Activated naive CD4-positive, alpha-beta T cell treated with anti-CD3 and anti-CD28 coated beads, Interleukin-2, amount 50 U/mL, for 72 hours (primary cell): ENCODE data around the gene BCAT1. TPM values are rescaled to one million over a fixed set of nuclear protein-coding genes. Genes with fewer than 3 reads are reported as not detected.
"Not testable (repeated sequence)": the region's sequence is repeated elsewhere in the genome, so short reads cannot be mapped to it uniquely, and the experiment has no call there.

Experiments
- ATAC-seq, 2 donors: fragments of 150-1000 bp; cut with Tn5 transposase; 2 replicates each; pipeline ENCODE4 v1.10.0; 2021; ENCODE audit warnings: mild to moderate bottlenecking in 2 of 2, moderate library complexity in 2 of 2
- DNase-seq, 2 donors: peaks; one replicate each; pipeline ENCODE4 v3.0.0; 2021 to 2022; ENCODE audit warnings: low spot score in 2 of 2
- H3K27ac Mint-ChIP-seq, 2 donors: one replicate each; pipeline ENCODE4 v1.8.0; 2022; ENCODE audit warnings: mild to moderate bottlenecking in 2 of 2, mixed read lengths in 2 of 2
- H3K36me3 Mint-ChIP-seq, 2 donors: one replicate each; pipeline ENCODE4 v1.8.0; 2022; ENCODE audit warnings: mixed read lengths in 2 of 2
- H3K9me3 Mint-ChIP-seq, 2 donors: one replicate each; pipeline ENCODE4 v1.8.0; 2022; ENCODE audit warnings: mixed read lengths in 2 of 2
- total RNA-seq, 2 donors: library from RNA; stranded (reverse); gene quantifications; one replicate each; pipeline ENCODE4 v1.2.3, GENCODE V29; 2022

BCAT1 gene
- total RNA-seq, 2 donors from 2014 or later, result 6.3 to 42.8 TPM

DNA sequence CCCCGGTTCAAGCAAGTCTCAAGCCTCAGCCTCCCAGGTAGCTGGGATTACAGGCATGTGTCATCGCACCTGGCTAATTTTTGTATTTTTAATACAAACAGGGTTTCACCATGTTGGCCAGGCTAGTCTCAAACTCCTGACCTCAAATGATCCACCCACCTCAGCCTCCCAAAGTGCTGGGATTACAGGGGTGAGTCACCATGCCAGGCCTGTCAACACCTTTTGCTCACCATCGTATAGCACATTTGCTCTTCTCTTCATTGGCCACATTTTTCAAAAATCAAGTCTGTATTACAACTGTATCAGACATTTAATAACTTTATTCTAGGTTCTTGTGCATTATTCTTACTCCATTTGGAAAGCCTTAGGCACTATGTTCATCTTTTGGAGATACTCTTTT is 50.3 kb downstream of the BCAT1 start:
- DNase-seq (no peak), ATAC-seq (no peak)
- H3K27ac Mint-ChIP-seq, result no peak overlapping the region
- H3K36me3 Mint-ChIP-seq, result peaks cover 9 to 13% of the 10 kb centered on the region in 2 donors
- H3K9me3 Mint-ChIP-seq, result peaks cover 4 to 12% of the 10 kb centered on the region in 2 donors

DNA sequence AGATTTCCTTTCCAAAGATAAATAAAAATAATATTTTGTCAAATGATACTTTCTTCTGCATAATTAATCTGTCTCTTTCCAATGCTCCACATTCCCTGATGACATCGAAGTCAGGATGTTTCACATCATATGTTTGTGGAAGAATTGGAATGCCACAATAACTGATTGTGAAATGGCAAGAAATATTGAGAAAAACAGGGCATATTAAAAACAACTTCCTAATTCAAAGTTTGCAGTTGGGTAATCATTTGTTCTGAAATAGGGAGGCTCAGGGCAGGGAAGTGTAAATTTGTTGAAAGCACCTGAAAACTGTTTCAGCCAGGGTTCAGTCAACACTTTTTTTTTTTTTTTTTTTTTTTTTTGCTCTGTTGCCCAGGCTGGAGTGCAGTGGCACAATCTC is 50.7 kb downstream of the BCAT1 start:
- H3K9me3 Mint-ChIP-seq, result peaks cover 4 to 12% of the 10 kb centered on the region in 2 donors
- no peak overlapping the region for H3K27ac Mint-ChIP-seq
- DNase-seq (no peak), ATAC-seq (no peak)
- H3K36me3 Mint-ChIP-seq, result peaks cover 9 to 13% of the 10 kb centered on the region in 2 donors

DNA sequence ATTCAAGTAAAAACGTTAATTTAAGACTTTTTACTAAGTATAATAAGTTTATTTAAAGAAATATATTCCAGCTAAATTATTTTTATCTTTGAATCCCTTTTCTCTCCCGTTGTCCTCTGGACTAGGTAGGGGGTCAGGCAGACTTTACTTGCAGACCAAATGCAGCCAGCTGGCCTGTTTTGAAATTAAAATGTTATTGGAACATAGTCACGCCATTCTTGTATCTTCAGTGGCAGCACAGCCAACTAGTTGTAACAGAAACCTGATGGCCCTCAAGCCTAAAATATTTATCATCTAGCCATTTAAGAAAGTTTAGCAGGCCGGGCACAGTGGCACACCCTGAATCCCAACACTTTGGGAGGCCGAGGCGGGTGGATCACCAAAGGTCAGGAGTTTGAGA is 52.7 kb downstream of the BCAT1 start:
- Mint-ChIP-seq H3K36me3 (peaks cover 5 to 13% of the 10 kb centered on the region in 2 donors), H3K9me3 (peaks cover 4 to 12% of the 10 kb centered on the region in 2 donors), H3K27ac (no peak overlapping the region)
- DNase-seq (no peak), ATAC-seq (no peak)

DNA sequence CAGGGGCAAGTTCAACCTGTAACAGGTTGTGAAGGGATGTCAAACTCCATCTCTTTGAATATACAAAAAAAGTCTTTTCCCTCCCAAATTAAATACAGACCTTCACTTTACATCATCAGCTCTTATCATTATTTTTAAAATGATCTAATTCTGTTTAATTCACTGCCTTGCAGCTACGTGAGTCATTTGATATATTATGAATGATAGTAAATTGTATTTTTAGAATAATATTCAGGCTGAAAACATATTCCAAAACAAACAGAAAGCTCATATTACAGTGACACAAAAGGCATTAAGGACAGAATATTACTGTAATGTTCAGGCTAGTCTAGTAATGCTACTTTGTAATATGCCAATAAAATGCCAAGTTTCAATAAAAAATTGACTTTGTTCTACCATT is 53.3 kb downstream of the BCAT1 start:
- DNase-seq (no peak), ATAC-seq (no peak)
- no peak overlapping the region for H3K27ac Mint-ChIP-seq
- peaks cover 5 to 13% of the 10 kb centered on the region in 2 donors for H3K36me3 Mint-ChIP-seq
- peaks cover 4 to 12% of the 10 kb centered on the region in 2 donors for H3K9me3 Mint-ChIP-seq

DNA sequence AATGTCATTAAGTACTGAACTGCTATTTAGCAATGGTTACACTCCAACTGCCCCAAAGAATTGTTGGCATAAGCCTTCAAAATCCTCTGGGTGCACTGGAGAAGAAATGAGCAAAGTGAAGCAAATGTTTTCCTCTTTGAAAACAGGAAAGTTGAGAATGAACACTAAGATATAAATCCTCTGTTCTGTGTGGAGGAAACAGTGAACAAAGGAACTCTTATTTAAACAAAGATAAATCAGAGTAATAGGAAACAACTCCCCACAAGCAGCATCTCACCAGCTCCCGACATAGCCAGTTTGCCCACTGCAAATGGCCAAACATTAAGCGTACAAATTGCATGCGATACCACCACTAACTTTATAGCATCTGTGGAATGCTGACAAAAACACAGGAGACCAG is 54.0 kb downstream of the BCAT1 start:
- ATAC-seq, result no peak

DNA sequence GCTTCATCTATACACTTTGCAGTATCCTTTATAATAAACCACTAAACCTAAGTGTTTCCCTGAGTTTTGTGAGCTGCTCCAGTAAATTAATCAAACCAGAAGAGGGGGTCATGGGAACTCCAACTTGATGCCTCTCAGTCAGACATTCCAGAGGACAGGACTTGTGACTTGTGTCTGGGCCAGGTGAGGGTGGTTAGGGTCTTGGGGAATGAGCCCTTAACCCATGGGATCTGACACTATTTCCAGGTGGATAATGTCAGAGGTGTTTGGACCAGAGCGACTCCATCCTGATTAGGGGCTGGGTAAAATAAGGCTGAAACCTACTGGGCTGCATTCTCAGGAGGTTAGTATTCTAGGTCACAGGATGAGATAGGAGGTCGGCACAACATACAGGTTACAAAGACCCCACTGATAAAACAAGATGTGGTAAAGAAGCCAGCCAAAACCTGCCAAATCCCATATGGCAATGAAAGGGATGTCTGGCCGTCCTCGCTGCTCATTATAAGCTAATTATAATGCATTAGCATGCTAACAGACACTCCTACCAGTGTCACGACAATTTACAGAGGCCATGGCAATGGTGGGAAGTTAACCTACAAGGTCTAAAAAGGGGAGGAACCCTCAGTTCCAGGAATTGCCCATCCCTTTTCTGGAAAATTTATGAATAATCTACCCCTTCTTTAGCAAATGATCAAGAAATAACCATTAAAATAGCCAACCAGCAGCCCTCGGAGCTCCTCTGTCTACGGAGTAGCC is 58.7 kb downstream of the BCAT1 start:
- DNase-seq (no peak), ATAC-seq (no peak)
- Mint-ChIP-seq H3K9me3 (no peaks in the 10 kb centered on the region), H3K27ac (no peak overlapping the region), H3K36me3 (no peaks in the 10 kb centered on the region)

More for the DNA sequence above, 54.0 kb downstream of the BCAT1 start:
- DNase-seq, result no peak
- peaks cover 4 to 12% of the 10 kb centered on the region in 2 donors for H3K9me3 Mint-ChIP-seq
- no peak overlapping the region for H3K27ac Mint-ChIP-seq
- H3K36me3 Mint-ChIP-seq, result peaks cover 5 to 13% of the 10 kb centered on the region in 2 donors

DNA sequence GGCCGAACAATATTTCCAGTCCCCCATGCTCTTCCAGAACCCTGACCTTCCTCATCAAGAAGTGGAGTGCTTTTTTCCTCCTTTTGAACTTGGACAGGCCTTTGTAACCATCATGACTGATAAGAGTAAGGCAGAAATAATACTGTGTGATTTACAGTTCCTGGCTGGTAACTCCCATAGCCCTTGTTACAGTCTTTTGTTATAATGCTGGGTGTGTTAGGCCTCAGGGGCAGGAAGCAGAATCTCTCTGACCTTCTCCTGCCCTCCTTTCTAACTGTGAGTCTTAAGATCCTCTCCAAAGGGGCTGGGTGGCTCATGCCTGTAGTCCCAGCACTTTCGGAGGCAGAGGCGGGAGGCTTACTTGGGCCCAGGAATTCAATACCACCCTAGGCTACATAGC is 59.5 kb downstream of the BCAT1 start:
- no peaks in the 10 kb centered on the region for H3K36me3 Mint-ChIP-seq
- H3K9me3 Mint-ChIP-seq, result no peaks in the 10 kb centered on the region
- H3K27ac Mint-ChIP-seq, result no peak overlapping the region
- ATAC-seq (no peak), DNase-seq (no peak)

DNA sequence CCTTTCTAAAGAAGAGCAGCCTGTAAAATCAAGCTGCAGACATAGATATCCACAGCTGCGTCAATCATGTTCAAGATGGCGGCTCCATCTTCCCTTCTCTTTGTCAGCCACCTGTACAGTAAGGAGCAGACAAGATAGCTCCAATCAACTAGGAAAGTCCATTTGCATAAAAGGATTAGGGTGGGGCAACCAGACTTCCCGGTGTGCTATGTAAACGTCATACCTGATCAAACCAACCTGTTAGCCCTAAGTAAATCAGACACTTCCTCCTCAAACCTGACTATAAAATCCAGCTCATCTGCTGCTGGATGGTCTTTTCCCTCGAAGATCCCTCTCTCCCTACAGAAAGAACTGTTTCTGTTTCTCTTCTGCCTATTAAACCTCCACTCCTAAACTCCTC is 60.1 kb downstream of the BCAT1 start:
- ATAC-seq (no peak), DNase-seq (no peak)
- no peaks in the 10 kb centered on the region for H3K9me3 Mint-ChIP-seq
- no peaks in the 10 kb centered on the region for H3K36me3 Mint-ChIP-seq
- H3K27ac Mint-ChIP-seq, result no peak overlapping the region

DNA sequence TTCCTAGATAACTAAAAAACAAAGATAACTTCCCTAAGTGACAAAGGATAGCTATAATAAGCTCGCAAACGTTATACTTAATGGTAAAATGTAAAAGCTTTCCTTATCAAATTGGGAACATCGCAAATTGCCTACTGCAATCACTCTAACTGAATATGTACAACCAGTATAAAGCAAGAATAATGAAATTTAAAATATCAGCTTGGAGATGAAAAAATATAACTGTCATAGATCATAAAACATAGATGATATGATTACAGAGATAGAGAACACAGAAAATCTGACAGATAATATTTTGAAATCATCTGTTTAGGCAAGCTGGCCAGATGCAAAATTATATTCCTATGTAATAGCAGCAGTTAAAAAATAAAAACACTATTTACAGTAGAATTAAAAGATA is 64.0 kb downstream of the BCAT1 start:
- DNase-seq, result no peak
- Mint-ChIP-seq H3K27ac (no peak overlapping the region), H3K9me3 (no peaks in the 10 kb centered on the region), H3K36me3 (no peaks in the 10 kb centered on the region)
- no peak for ATAC-seq

DNA sequence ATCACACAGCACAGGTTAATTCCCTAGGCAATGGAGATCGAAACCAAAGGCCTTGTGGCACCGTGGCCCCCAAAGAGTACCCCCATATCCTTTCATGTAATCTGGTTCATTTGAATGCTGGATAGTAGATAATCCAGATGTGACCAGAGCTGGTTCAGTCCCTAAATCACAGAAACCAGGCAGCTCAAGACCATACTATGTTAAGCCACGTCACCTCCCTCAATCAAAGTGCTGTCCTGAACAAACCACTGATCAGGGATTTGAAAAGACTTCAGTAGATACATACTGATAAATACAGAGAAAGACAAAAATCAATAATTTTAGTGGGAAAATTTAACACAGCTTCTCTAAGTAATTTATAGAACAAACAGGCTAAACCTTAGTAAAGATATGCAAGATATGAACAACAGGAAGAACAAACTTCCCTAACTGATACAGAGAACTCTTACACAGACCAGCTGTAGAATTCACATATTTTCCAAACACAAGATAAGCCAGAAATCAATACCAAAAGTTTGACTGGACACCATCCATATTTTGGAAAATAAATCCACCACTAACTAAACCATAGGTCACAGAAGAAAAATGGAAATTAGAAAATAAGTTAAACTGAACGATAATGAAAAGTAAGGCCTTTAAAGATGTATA is 67.1 kb downstream of the BCAT1 start:
- DNase-seq (no peak), ATAC-seq (no peak)
- H3K36me3 Mint-ChIP-seq, result no peaks in the 10 kb centered on the region
- no peaks in the 10 kb centered on the region for H3K9me3 Mint-ChIP-seq
- no peak overlapping the region for H3K27ac Mint-ChIP-seq

DNA sequence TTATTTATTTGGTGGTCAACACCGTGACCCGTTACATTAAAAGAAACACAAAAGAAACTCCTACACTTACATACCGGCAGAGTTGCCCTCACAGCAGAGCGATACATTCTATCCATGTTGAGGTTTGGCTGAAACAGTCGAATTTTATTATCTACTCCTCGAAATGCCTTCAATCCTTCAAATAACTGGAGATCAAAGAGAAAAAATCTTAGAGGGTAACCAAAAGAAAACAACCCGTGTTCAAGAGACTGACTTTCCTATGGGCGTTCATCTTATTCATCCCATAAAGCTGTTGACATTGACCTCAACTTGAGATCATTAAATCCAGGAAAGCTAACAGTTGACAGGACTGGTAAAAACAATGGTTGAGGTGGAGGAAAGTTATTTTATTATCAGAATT is 67.7 kb downstream of the BCAT1 start:
- Mint-ChIP-seq H3K27ac (no peak overlapping the region), H3K36me3 (no peaks in the 10 kb centered on the region), H3K9me3 (no peaks in the 10 kb centered on the region)
- ATAC-seq (no peak), DNase-seq (no peak)

DNA sequence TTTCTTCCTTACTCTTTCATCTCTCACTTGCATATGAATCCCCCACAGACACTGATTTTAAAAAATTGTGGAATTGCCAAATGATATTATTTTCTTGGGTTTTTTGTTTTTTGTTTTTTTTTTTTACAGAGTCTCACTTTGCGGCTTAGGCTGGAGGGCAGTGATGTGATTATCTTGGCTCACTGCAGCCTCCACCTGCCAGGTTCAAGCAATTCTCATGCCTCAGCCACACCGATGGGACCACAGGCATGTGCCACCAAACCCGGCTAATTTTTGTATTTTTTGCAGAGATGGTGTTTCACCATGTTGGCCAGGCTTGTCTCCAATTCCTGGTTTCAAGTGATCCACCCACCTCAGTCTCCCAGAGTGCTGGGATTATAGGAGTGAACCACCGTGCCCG is 68.2 kb downstream of the BCAT1 start:
- Mint-ChIP-seq H3K9me3 (no peaks in the 10 kb centered on the region), H3K36me3 (no peaks in the 10 kb centered on the region), H3K27ac (no peak overlapping the region)
- ATAC-seq, result no peak
- no peak for DNase-seq

DNA sequence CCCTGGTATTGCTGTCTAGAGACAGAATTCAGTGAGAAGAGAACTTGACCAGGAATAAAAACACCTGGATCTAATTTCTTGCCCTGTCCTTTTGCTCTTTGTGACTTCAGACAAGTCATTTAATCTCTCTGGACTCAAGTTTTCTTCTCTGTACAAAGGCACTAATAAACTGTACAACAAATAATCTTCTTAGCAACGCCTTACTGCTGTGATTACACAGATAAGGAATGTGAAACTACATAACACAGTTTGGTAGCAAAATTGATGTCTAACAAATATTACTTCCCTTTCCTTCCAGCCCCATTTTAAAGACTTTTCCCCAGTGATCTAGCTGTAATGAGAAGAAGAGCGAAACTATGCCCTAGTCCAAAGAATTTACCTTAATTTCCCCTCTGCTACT is 69.3 kb downstream of the BCAT1 start:
- DNase-seq (no peak), ATAC-seq (no peak)
- no peak overlapping the region for H3K27ac Mint-ChIP-seq
- no peaks in the 10 kb centered on the region for H3K36me3 Mint-ChIP-seq
- H3K9me3 Mint-ChIP-seq, result no peaks in the 10 kb centered on the region

DNA sequence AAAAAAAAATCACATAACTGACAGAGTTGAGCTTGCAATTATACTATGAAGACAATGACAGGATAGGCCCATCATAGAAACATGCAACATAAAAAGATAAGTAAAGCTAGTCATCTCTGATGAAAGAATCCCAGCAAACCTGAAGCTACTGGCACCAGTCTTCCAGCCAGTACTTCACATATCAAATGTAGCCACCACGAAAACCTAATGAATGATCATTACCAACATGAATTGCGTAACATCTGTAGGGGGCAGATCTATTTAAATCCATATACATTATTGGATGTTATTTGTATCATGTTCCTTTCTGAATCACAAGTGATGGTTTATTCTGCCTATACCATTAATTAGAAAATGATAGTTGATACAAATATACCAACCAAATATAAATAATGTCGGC is 73.9 kb downstream of the BCAT1 start:
- ATAC-seq (no peak), DNase-seq (no peak)
- H3K36me3 Mint-ChIP-seq, result no peaks in the 10 kb centered on the region
- H3K9me3 Mint-ChIP-seq, result no peaks in the 10 kb centered on the region
- no peak overlapping the region for H3K27ac Mint-ChIP-seq

DNA sequence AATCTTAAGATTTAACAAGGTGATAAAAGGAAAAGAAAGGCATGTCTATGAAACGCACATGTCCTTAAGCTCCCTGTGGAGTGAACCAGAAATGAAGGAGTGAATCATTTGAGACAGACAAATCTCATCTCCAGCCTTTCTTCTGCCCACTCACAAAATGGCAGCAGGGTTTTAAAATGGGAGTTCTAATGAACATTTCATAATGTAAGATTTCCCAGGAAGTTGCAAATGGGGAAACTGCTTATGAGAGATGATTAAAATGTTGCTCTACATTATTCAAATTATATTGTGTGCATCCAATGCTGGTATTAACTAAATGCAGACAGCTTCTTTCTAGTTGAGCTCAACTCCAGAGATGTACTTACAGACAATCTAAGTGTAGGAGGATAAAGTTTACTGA is 76.7 kb downstream of the BCAT1 start:
- peaks cover 0 to 1% of the 10 kb centered on the region in 2 donors for H3K9me3 Mint-ChIP-seq
- no peak overlapping the region for H3K27ac Mint-ChIP-seq
- no peaks in the 10 kb centered on the region for H3K36me3 Mint-ChIP-seq
- no peak for DNase-seq
- ATAC-seq, result no peak

DNA sequence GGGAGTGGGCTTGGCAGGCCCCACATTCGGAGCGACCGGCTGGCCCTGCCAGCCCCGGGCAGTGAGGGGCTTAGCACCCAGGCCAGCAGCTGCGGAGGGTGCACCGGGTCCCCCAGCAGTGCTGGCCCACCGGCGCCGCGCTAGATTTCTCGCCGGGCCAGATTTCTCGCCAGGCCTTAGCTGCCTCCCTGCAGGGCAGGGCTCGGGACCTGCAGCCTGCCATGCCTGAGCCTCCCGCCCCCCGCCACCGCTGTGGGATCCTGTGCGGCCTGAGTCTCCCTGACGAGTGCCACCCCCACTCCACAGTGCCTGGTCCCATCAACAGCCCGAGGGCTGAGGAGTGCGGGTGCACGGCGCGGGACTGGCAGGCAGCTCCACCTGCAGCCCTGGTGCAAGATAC is 82.8 kb downstream of the BCAT1 start:
- not testable (repeated sequence) for ATAC-seq, H3K27ac Mint-ChIP-seq, DNase-seq, H3K36me3 Mint-ChIP-seq
- peaks cover 4 to 19% of the 10 kb centered on the region in 2 donors for H3K9me3 Mint-ChIP-seq

DNA sequence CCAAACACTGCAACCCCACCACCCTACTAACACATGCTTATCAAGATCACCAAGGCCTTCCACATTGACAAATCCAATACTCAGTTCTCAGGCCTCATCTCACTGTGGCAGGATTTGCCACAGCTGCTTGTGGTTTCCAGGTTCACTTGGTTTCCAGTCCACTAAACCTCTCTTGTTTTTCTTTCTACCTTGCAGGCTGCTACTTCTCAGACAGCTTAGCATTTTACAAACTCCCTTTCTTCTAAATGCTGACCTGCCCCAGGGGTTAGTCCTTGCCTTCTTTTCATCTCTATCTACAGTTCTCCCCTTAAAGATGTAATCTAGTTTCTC is 84.1 kb downstream of the BCAT1 start:
- H3K9me3 Mint-ChIP-seq, result peaks cover 4 to 19% of the 10 kb centered on the region in 2 donors
- DNase-seq (no peak), ATAC-seq (no peak)
- H3K36me3 Mint-ChIP-seq, result peaks cover 5 to 9% of the 10 kb centered on the region in 2 donors
- H3K27ac Mint-ChIP-seq, result no peak overlapping the region
